HG02623 (cell line): Measurements from ENCODE around the gene ATP2C1.

Experiments
- ATAC-seq: cut with Tn5 transposase; IDR thresholded peaks from one replicate; pipeline ENCODE4 v1.9.1; 2021; ENCODE audit warnings: moderate library complexity; ENCODE audit not compliant: unreplicated experiment

The ATP2C1 gene

DNA sequence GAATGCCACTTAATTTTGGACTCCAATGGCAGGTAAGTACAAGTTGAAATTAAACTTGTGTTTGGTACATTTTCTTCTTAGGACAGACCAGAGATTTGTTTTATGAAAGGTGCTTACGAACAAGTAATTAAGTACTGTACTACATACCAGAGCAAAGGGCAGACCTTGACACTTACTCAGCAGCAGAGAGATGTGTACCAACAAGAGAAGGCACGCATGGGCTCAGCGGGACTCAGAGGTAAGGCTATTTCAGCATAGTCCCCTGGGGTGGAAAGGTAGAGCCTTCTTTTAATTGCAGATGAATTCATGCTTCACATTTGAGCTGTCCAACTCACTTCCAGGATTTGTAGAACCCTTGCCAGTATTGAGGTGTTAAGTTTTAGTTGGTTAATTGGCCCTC is 81.4 kb downstream of the ATP2C1 start:
- ATAC-seq = no peak

DNA sequence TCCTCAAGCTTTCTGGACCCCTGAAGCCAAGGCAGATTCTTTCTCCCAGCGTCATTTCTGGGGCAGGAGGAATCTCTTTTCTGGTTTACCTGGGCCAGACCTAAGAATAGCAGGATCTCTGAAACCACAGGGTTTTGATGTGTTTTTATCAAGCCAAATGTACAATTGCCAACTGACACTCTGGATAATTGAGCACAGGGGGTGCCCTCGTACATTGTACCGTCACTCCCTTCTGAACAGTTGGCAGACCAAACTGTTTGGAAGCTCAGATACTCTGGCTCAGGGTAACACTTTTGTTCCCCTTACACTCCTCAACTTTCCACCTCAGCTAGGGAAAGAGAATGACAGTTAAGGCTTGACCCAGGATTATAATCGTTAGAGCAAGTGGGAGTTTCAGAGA is 82.8 kb downstream of the ATP2C1 start:
- no peak for ATAC-seq

DNA sequence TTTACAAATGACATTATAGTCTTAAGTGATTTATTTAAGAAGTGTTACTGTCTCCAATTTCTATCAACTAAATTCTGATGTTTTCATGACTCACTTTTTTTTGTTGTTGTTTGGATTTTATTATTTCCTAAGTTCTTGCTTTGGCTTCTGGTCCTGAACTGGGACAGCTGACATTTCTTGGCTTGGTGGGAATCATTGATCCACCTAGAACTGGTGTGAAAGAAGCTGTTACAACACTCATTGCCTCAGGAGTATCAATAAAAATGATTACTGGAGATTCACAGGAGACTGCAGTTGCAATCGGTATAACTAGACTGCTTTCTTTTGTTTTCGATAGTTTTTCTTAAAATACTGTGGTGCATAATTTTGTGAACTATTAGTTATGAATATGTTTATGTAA is 85.2 kb downstream of the ATP2C1 start:
- ATAC-seq = no peak

DNA sequence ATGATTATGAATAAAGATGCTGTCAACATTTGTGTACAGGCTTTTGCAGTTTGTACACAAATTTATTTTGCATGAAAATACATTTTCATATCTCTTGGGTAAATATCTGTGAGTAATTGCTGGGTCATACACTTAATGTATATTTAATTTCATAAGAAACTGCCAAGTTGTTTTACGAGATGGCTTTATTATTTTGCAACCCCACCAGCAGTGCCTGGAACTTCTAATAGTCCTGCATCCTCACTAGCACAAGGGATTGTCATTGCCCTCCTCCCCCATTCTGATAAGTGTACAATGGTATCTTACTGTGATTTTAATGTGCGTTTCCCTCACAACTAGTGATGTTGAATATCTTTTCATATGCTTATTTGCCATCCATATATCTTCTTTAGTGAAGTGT is 87.6 kb downstream of the ATP2C1 start:
- no peak for ATAC-seq

DNA sequence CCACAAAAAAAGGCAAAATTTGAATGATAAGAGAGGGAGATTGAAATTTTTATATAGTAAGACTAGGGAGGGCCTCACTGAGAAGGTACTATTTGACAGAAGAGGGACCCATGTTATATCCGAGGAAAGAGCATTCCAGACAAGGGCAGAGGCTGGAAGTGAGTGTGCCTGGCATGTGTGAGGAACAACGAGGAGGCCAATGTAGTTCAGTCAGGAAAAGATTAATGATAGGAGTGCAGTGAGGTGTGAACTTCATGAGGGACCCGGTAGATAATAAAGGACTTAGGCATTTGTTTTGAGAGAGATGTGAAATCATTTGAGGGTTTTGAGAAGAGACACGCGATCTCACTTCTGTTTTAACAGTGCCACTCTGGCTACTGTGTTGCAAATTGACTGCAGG is 96.4 kb downstream of the ATP2C1 start:
- no peak for ATAC-seq

DNA sequence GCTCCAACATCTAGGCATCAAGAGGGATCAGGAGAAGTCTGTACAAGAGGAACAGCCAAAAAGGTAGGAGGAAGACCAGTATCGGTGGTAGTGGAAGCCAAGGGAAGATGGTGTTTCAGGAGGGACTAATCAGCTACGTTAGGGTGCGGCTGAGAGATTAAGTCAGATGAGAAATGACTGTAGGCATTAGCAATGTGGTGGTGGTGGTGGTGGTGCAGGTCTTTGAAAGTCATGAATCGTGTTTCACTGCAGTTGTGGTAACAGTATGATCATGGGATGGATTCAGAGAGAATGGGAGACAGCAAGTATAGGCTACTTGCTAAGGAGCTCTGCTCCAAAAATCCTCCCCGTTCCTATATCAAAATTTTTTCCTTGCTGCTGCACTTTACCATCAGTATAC is 97.2 kb downstream of the ATP2C1 start:
- ATAC-seq = no peak

DNA sequence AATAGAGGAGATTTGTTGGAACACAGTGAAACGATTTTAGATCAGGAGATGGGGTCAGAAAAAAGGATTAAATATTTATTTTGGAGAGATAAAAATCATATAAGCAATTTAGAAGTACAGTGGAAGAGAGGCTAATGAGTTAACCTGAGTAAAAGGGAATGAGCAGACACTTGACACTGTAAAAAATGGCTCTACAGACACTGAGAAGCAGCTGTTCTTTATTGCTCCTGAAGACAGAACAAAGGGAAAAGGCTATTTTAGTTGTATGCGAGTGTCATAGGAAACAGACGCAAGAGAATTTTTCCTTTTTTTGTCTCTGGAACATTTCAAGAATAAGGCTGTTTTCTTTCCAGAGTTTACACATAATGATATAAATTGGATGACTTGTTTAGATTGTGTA is 98.5 kb downstream of the ATP2C1 start:
- no peak for ATAC-seq

DNA sequence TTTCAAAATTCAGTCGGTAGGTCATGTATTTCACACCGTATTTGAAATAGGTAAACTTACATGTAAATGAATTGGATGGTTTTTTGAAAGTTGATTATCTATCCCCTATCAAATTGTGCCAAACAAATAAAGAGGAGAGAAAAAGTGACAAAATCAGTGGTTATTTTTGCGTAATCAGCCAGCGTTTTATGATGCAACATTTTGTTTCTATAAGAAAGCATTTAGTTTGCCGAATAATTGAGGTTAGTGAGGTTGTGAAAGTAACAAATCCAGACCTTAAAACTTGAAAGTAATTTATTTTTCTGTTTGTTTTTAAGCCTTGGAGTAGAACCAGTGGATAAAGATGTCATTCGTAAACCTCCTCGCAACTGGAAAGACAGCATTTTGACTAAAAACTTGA is 103.4 kb downstream of the ATP2C1 start:
- no peak for ATAC-seq

DNA sequence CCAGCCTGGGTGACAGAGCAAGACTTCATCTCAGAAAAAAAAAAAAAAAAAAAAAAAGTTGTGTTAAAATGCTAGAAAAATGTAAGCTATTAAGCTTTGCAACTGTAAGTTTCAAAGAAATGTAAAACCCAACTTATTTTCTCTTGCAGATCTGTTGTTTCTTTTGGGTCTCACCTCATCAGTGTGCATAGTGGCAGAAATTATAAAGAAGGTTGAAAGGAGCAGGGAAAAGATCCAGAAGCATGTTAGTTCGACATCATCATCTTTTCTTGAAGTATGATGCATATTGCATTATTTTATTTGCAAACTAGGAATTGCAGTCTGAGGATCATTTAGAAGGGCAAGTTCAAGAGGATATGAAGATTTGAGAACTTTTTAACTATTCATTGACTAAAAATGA is 107.2 kb downstream of the ATP2C1 start:
- no peak for ATAC-seq

DNA sequence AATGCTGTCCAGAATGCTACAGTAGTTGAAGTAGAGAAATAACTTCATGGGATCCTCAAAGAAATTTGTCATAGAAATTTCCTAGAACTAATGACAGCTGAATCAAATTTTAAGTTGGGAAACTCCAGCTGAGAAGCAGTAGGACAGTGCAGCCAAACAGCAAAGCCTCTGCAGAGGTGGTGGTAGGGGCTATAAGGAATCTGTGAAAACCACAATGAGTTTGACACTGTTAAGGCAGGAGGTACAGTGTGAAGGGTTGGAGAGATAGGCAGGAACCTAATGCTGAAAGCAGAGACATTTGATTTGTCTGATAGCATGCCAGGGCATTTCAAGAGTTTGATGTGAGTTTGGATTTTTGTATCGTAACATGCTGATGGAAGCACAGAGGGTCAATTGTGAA is 110.7 kb downstream of the ATP2C1 start:
- no peak for ATAC-seq

DNA sequence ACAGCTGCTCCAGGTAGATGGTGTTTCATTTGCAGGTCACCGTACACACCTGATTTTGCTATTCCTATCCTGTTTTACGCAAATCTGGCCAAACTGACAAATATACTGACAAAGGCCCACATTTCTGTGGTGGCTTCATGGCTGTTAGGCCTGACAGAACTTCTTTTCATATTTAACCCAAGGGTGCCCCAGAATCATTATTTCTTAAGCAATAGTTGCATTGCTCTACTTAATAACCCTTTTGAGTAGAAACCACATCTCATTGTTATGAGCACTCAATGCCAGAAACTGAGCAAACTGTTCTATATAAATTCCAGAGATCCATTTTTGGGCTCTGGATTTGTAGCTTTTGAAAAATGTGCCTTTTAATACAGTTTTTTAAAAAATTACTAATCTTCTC is 113.4 kb downstream of the ATP2C1 start:
- no peak for ATAC-seq

DNA sequence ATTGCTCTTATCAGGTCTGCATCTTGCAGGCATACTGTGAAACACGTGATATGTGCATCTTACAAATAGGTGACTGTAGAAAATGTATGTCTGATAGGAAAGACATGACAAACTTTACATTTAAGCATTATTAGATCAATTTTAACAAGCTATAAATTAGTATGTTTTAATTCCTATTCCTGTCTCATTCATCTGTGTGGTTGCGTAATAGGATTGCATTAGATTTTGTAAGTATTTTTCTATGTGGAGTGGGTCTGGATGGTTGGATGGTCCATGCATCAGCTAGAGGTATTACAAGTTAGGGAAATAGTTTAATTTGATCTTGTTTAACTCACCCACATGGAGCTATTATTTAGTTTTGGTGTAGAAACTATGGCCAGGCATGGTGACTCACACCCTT is 113.9 kb downstream of the ATP2C1 start:
- ATAC-seq = no peak

DNA sequence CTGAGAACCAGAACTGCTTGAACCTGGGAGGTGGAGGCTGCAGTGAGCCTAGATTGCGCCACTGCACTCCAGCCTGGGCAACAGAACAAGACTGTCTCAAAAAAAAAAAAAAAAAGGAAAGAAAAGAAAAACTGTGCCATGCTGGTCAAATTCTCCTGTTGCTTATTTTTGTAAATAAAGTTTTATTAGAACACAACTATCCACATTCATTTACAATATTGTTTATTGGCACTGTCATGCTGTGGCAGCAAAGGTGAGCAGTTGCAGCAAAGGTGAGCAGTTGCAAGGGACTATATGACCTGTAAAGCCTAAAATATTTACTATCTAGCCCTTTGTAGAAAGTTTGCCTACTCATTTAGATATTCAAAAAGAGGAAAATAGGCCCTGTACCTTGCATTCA is 114.4 kb downstream of the ATP2C1 start:
- no peak for ATAC-seq

DNA sequence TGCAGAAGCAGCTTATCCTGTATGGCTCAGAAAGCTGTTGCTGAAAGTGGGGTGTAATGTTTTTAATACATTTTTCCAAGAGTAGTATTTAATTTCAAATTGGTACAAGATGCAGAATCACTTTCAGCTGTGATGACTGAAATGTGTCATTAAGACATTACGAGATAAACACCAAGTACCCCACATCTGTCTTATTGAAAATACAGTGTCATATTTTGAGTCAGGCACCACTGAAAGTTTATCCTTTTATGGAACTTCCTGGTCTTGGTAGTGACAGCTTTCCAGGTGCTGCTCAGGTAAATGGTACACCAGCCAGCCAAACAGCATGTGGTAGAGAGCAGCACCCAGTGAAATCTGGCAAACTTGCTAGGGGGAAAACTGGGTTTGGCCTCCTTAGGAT is 115.8 kb downstream of the ATP2C1 start:
- no peak for ATAC-seq

DNA sequence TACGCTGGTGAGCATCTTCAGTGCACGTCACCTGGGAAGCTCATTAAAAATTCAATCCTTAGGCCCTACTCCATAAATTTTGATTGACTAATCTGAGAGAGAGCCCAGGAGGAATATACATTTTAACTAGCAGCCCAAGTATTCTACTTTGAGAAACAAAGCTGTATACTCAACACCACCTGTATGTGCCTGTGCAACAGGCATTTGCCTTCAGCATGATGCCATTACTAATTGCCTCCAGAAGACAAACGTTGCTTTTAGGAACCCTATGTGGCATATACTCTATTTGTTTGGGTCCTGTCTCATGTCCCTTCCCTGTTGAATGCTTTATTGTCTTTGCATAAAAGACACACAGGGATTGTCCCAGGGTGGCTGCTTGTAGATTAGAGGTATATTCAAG is 125.1 kb downstream of the ATP2C1 start:
- no peak for ATAC-seq

DNA sequence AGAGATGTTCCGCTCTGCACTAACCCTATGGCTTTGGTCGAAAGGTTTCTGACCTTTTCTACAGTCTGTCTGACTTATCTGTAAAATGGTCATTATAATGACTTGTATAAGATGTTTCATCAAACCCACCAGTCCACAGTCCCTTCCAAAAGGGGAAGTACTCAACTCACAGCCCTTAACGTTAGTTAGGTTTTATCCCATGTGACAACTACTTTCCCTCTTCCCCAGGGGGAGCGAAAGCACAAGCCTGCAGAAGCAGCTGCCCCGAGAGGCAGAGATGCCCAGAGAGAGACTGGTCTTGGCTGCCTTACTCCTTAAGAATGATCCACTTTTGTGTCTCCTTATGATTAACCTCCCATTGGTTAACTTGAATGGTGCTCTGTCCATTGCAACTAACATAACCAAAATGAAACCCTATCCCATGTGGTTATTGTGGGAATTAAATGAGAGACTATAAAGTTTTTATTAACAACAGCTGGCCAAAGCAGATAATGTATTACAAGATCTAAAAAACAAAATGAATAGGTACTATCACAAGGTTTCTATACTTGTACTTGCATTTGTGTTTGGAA is 126.3 kb downstream of the ATP2C1 start:
- no peak for ATAC-seq

DNA sequence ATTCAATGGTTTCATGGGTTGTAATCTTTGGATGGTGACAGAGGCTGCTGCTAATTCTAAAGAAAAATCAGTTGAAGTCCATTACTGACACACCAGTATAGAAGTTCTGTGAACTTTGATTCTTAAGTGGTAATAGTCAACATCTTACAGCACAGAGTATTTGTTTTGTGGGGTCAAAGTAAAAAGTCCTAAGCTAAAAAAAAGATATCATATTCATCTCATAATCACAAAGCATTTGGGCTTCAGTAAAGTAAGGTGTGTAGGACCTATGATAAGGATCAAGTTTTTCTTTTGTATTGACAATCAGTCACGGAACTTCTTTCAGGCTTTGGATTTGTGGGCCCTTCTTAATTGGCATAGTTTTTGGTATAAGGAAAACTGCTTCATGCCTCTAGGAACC is 131.7 kb downstream of the ATP2C1 start:
- ATAC-seq = no peak

DNA sequence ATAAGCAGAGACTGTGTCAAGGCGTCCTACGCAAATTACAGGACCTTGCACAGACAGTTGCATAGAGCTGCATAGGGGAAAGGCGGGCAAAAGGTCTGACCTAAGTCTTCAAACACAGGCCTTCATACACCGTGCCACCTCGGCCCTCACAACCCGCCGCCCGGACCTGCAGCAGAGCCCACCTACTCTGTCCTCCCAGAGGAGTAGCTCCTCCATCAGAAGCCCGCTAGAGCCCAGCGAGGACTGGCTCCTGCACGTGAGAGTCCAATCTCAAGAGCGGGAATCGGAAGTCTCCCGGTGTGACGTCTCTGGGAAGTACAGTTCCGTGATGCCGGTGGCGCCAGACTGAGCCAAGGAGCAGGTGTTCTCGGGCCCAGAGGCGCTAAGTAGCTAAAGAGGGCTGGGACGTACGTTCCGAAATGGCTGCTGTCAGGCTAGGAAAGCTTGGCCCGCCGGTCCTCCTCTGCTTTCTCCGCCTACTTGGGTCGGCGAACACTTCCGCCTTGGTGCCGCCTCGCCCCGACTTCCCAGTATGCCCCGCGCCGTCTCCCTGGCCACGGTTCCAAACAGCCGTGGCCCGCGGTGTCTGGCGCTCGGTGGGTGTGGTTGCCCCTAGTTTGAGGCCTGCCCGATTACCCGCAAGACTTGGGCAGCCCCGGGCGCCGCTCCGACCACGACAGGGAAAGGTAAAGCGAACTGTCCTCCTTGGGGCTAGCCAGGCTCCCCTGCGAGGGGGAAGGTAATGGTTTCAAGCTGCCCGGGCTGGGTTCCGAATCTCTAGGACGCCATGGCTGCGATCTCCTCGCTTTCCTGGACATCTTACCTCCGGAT is 132.7 kb downstream of the ATP2C1 start, which contains the start of the genes ASTE1 and NEK11:
TSS of gene ASTE1 (minus strand) at position 505 of the 831 bp plus-strand sequence. CDS start 1,519 bp downstream, outside the sequence.
TSS of gene NEK11 (plus strand) at position 557 of the 831 bp plus-strand sequence. CDS start 2,832 bp downstream, outside the sequence.
- peak; percentile 99 for ATAC-seq

DNA sequence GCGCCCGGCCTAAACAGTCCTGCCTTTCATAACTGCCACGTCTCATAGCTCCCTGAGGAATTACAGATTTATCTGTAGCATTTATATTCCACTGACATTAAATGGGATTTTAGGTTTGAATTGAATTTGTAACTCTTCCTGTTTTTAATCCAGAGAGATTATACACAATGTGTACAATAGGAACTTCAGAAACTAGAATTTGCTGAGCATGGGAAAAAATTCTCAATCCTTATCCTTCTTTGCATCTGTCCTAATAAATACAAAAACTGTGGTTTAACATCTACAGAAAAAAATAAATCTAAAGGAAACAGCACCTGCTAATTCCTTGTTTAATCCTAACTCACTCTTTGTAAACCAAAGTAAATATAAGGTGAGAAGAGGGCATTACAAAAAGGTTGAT is 135.0 kb downstream of the ATP2C1 start:
- ATAC-seq = no peak

DNA sequence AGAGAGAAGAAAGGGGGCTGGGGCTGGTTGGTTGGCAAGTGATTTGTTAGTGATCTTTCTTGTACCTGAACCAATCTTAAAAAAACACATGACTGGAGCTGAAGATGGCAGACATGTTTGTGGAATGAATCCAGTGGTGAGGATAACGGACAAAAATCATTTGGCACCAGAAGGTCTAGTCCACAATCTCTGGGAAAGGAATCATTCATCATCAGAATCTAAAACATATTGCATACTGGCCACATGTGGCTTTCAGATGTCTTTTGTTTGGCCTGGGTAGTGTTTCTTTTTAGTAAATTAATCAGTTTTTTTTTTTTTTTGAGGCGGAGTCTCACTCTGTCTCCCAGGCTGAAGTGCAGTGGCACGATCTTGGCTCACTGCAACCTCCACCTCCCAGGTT is 137.8 kb downstream of the ATP2C1 start:
- ATAC-seq = no peak

DNA sequence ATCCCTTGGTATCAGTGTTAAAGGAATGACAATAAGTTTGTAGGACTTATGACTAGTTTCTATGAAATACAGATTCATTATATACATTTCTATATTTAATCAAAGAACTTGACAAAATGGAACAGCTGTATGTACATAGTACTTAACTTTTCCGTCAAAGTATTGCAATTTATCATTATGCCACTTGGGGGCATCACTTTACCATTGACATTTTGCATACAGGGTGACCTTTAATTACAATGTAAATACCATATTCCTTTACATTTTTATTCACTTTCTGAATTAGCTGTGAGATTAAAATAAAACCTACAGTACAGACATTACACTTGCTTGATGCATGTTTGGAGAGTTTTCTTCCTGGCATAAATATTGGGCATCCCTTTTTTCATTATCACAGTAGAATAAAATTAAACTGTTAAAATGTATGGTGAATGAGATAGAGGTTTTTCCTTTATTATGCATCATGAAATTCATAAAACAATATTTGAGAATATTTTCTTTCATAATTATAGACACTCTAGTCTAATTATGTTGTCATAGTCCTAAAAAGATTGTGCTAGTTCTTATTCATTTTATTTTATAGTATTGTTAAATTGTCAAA is 139.7 kb downstream of the ATP2C1 start:
- ATAC-seq = no peak

DNA sequence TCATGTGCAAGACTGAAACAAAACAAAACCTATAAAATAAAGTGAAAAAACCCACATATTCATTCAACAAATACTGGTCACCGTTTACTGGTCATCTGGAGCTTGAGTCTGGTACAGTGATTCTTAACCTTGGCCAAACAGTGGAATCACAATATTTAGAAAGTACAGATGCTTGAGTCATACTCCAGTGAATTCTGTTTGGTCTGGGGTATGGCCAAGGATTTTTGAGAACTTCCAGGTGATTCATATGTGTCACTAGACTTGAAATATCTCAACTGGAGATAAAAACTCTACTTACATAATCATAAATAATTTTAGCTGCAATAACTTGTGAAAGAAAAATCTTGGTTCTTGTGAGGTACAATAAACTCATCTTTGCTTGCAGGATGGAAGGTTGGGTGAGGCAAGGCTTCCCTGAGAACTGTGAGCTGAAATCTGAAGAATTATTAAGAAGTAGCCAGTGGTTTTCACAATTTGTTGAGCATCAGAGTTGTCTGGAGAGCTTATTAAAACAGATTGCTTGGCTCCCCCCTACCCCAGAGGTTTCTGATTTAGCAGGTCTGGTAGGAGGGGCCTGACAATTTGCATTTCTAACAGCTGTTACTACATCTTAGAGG is 142.4 kb downstream of the ATP2C1 start:
- no peak for ATAC-seq
